ENCODE measurements around the gene GOLGA6B. TPM values are rescaled to one million over a fixed set of nuclear protein-coding genes. Genes with fewer than 3 reads are reported as not detected.
"Not testable (repeated sequence)": the region's sequence is repeated elsewhere in the genome, so short reads cannot be mapped to it uniquely, and the experiment has no call there.

GOLGA6B gene
- total and polyA plus RNA-seq, 2 of the 13 experiments (the other 11 are each of a cell fraction or from before 2014, with no cell fraction given), result 0.04 TPM; not detected in 1

GRCh38 chr15:72636519-72637282 is 17.8 kb upstream of the GOLGA6B start:
- not testable (repeated sequence) for H3K27ac ChIP-seq (ENCODE audit: extremely low read length, insufficient read depth, low read length)
- TF ChIP-seq RARA (CRISPR knock-in tag; IDR thresholded peaks at IDR 0.05) (peak; percentile 35; the same call in 1 of the 2 replicates), PATZ1 (CRISPR knock-in tag; IDR thresholded peaks at IDR 0.05) (peak; percentile 60; the same call in 1 of the 2 replicates), ZNF160 (CRISPR knock-in tag; IDR thresholded peaks at IDR 0.05) (0 out of 2 replicates have a peak, but pooled peaks have one; percentile 31), TFDP1 (CRISPR knock-in tag; IDR thresholded peaks at IDR 0.05; ENCODE audit: borderline replicate concordance) (peak; percentile 83; the same call in 1 of the 2 replicates), RXRA (CRISPR knock-in tag; IDR thresholded peaks at IDR 0.05) (0 out of 2 replicates have a peak, but pooled peaks have one; percentile 50), ZNF792 (CRISPR knock-in tag; IDR thresholded peaks at IDR 0.05) (peak; percentile 38; the same call in 1 of the 2 replicates), TAF1 (CRISPR knock-in tag; IDR thresholded peaks at IDR 0.05) (peak; percentile 57), ZNF580 (CRISPR knock-in tag; IDR thresholded peaks at IDR 0.05; ENCODE audit: borderline replicate concordance, low read depth) (peak; percentile 54; the same call in 1 of the 2 replicates), PHF8 (CRISPR knock-in tag; IDR thresholded peaks at IDR 0.05) (peak; percentile 76), ZNF331 (CRISPR knock-in tag; IDR thresholded peaks at IDR 0.05) (peak; percentile 47; the same call in 1 of the 2 replicates), ZGPAT (CRISPR knock-in tag; IDR thresholded peaks at IDR 0.05) (peak; percentile 70; the same call in 1 of the 2 replicates), HOXA5 (CRISPR knock-in tag; IDR thresholded peaks at IDR 0.05) (0 out of 2 replicates have a peak, but pooled peaks have one; percentile 57)
- TF ChIP-seq, protein P1, sequence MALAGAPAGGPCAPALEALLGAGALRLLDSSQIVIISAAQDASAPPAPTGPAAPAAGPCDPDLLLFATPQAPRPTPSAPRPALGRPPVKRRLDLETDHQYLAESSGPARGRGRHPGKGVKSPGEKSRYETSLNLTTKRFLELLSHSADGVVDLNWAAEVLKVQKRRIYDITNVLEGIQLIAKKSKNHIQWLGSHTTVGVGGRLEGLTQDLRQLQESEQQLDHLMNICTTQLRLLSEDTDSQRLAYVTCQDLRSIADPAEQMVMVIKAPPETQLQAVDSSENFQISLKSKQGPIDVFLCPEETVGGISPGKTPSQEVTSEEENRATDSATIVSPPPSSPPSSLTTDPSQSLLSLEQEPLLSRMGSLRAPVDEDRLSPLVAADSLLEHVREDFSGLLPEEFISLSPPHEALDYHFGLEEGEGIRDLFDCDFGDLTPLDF (CRISPR knock-in tag; IDR thresholded peaks at IDR 0.05), result peak; percentile 79
- TF ChIP-seq, protein P2, sequence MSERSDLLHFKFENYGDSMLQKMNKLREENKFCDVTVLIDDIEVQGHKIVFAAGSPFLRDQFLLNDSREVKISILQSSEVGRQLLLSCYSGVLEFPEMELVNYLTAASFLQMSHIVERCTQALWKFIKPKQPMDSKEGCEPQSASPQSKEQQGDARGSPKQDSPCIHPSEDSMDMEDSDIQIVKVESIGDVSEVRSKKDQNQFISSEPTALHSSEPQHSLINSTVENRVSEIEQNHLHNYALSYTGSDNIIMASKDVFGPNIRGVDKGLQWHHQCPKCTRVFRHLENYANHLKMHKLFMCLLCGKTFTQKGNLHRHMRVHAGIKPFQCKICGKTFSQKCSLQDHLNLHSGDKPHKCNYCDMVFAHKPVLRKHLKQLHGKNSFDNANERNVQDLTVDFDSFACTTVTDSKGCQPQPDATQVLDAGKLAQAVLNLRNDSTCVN (CRISPR knock-in tag; IDR thresholded peaks at IDR 0.05; ENCODE audit: borderline replicate concordance), result peak; percentile 32; the same call in 1 of the 2 replicates

More at GRCh38 chr15:72636519-72637282, 17.8 kb upstream of the GOLGA6B start:
- BruUV-seq (replicated peaks); H4K20me1 ChIP-seq (ENCODE audit: insufficient read depth, low read length); in situ Hi-C loops (cut with HindIII; ENCODE audit: extremely low pct_ligation_motif_present, low pct_unique_long_range_greater_than_20kb); CTCF ChIA-PET (ENCODE audit: low intra/inter-chr PET ratio, low total read pairs); H3K27me3 ChIP-seq (ENCODE audit: control insufficient read depth in 1 of 2, insufficient read depth in 2 of 2, low read length in 2 of 2); intact Hi-C loops (cut with micrococcal nuclease; ENCODE audit: unreplicated experiment); H3K9me3 ChIP-seq (ENCODE audit: low read length); H3K9ac ChIP-seq (ENCODE audit: insufficient read depth, low read depth, low read length); H2AFZ ChIP-seq (ENCODE audit: low read length); FAIRE-seq; H3K4me1 ChIP-seq (ENCODE audit: insufficient read depth, low read length); H3K36me3 ChIP-seq (replicated peaks in 1 of 2; ENCODE audit: control insufficient read depth in 1 of 2, insufficient read depth in 2 of 2, low read length in 2 of 2); POLR2A ChIA-PET; H3K79me2 ChIP-seq (ENCODE audit: insufficient read depth, low read length): not testable (repeated sequence)
- DNase-seq (ENCODE audit: low spot score) (peak; percentile 69), ATAC-seq (peak; percentile 75)
- Histone ChIP-seq H3K4me3 (replicated peaks in 1 of 3; ENCODE audit: insufficient read depth in 1 of 3, low read depth in 2 of 3, low read length in 3 of 3) (peak overlapping the region in 2 of 3 experiments; percentile 41 to 46; a peak in 3 of 6 replicates), H3K4me2 (ENCODE audit: low read depth, low read length) (peak overlapping the region; percentile 27; the same call in 1 of the 2 replicates)
- no CpG with 5 or more reads among the region's 43 CpGs for WGBS (ENCODE audit: low lambda C conversion rate)

All from HepG2 (cell line).